Right atrium auricular region (tissue), 2 donors: ENCODE data around the gene EPDR1. TPM values are rescaled to one million over a fixed set of nuclear protein-coding genes. Genes with fewer than 3 reads are reported as not detected.

Source experiments
- DNase-seq: peaks from one replicate; pipeline ENCODE4 v3.0.0-alpha.2; 2019; ENCODE audit warnings: low spot score
- H3K27ac ChIP-seq, 2 donors: fragments of 200-600 bp; sonication (generic); 1 replicate in 1 of 2; 2 replicates in 1 of 2; pipeline ENCODE4 v1.5.1; 2016 to 2019
- H3K27me3 ChIP-seq, 2 donors: fragments of 200-600 bp; sonication (generic); one replicate each; pipeline versions ENCODE4 v1.5.1 to v1.6.0; 2017 to 2019
- H3K36me3 ChIP-seq: fragments of 200-600 bp; sonication (generic); one replicate; pipeline ENCODE4 v1.5.1; 2016
- H3K4me1 ChIP-seq, 2 donors: fragments of 200-600 bp; sonication (generic); one replicate each; pipeline versions ENCODE4 v1.5.1 to v1.6.0; 2017 to 2019
- H3K4me3 ChIP-seq, 2 donors: fragments of 200-600 bp; sonication (generic); 1 replicate in 1 of 2; 2 replicates in 1 of 2; pipeline ENCODE4 v1.5.1; 2017 to 2019; ENCODE audit warnings: mild to moderate bottlenecking in 1 of 2, moderate library complexity in 1 of 2
- H3K9me3 ChIP-seq, 2 donors: fragments of 200-600 bp; sonication (generic); one replicate each; pipeline ENCODE4 v1.5.1; 2019
- total RNA-seq, 2 donors: library from RNA; depleted of rRNA; stranded (reverse); fragments of >200 nt; gene quantifications; one replicate each; pipeline ENCODE4 v1.1.0, GENCODE V29; 2016
- TF ChIP-seq, protein P1 (sequence below), 2 donors: fragments of 200-600 bp; sonication (generic); IDR thresholded peaks; one replicate each; pipeline ENCODE4 v1.5.1; 2019; ENCODE audit warnings: antibody characterized with exemption in 2 of 2

The EPDR1 gene
- total RNA-seq, 2 donors from 2014 or later, result 9.9 to 36.3 TPM

DNA sequence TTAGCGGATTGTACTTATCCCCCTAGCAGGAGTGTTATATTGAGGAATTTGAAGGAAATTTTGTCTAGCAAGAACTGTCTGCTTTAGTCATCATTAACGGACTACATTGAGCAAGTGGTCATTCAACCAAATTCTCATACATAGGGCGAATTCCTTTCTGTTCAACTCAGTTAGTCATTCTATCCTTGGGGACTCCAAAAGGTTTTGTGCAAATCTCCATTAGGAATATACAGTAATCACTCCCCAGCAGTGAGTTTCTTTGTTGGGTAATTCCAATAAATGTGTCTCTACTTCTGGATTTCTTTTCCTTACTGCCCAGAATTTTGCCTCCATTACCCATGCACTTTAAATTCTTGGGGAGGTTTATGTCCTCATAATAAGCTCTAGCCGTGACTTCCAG, 51.1 kb downstream of the EPDR1 start:
- Histone ChIP-seq H3K9me3 (no peaks in the 10 kb centered on the region), H3K27ac (no peak overlapping the region)

DNA sequence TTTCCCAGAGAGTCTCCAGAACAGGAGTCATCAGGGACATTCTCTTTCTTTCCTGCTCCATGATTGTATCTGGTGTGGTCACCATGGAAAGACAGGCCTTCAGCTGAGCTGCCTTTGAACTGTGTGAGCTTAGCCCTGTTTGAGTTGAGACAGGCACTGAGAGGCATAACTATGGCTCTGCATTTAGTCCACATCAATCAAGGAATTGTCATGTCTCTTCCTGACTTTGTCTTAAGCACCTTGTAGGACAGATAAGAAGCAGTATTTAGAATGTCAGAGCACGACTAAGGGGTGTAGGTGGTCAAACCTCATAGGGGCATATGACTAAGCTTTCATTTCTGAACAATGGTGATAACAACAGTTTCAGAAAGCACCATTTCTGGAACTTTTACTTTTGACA, 53.5 kb downstream of the EPDR1 start:
- Histone ChIP-seq H3K27me3 (no peaks in the 10 kb centered on the region), H3K4me3 (no peak overlapping the region)
- no peak for DNase-seq

More for the DNA sequence above, 51.1 kb downstream of the EPDR1 start:
- Histone ChIP-seq H3K36me3 (no peaks in the 10 kb centered on the region), H3K4me1 (no peaks in the 10 kb centered on the region), H3K4me3 (no peak overlapping the region), H3K27me3 (no peaks in the 10 kb centered on the region)
- TF ChIP-seq, protein P1, sequence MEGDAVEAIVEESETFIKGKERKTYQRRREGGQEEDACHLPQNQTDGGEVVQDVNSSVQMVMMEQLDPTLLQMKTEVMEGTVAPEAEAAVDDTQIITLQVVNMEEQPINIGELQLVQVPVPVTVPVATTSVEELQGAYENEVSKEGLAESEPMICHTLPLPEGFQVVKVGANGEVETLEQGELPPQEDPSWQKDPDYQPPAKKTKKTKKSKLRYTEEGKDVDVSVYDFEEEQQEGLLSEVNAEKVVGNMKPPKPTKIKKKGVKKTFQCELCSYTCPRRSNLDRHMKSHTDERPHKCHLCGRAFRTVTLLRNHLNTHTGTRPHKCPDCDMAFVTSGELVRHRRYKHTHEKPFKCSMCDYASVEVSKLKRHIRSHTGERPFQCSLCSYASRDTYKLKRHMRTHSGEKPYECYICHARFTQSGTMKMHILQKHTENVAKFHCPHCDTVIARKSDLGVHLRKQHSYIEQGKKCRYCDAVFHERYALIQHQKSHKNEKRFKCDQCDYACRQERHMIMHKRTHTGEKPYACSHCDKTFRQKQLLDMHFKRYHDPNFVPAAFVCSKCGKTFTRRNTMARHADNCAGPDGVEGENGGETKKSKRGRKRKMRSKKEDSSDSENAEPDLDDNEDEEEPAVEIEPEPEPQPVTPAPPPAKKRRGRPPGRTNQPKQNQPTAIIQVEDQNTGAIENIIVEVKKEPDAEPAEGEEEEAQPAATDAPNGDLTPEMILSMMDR (IDR thresholded peaks at IDR 0.05), result no peak
- DNase-seq, result no peak

DNA sequence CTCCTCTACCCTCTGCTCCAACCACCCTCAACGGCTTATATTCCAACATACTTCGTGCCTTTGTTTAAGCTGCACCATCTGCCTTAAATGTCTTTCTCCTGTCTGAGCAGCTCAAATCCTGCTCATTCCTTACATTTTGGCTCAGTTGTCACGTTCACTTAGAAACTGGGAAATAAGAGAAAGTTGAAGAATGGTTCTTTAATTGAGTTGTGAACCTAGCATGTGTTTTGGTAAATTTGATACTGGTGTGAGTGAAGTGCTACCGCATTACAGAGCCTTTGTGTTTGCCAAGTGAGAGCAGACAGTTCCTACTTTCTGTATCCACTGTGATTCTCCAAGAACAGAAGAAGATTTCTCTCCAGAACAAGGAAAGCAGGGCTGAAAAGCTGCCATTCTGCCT, 54.3 kb downstream of the EPDR1 start:
- no peaks in the 10 kb centered on the region for H3K27me3 ChIP-seq
- no peaks in the 10 kb centered on the region for H3K9me3 ChIP-seq
- H3K27ac ChIP-seq, result no peak overlapping the region
- H3K4me3 ChIP-seq, result no peak overlapping the region
- no peaks in the 10 kb centered on the region for H3K36me3 ChIP-seq
- TF ChIP-seq, protein P1 (IDR thresholded peaks at IDR 0.05), result no peak
- no peaks in the 10 kb centered on the region for H3K4me1 ChIP-seq
- no peak for DNase-seq

More for the DNA sequence above, 53.5 kb downstream of the EPDR1 start:
- no peak overlapping the region for H3K27ac ChIP-seq
- TF ChIP-seq, protein P1 (IDR thresholded peaks at IDR 0.05), result no peak
- no peaks in the 10 kb centered on the region for H3K36me3 ChIP-seq
- H3K9me3 ChIP-seq, result no peaks in the 10 kb centered on the region
- no peaks in the 10 kb centered on the region for H3K4me1 ChIP-seq

DNA sequence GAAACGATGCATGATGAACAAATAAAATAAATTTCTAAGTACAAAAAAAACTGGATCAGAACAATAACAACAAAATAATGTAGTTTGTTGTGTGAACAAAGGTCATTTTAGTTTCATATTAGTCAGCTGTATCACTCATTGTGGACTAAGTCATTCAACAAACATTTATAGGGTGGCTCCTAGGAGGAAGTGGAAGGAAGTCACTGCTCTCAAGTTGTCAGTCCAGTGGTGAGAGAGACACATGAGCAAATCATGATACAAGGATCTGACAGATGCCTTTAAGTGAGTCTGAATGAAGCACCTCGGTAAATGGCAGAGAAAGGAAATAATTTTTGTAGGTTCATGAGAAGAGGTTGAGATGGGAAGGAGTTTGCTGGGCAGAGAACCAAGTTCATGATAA, 56.8 kb downstream of the EPDR1 start:
- no peaks in the 10 kb centered on the region for H3K36me3 ChIP-seq
- H3K27me3 ChIP-seq, result no peaks in the 10 kb centered on the region
- DNase-seq, result no peak
- no peak overlapping the region for H3K27ac ChIP-seq
- TF ChIP-seq, protein P1 (IDR thresholded peaks at IDR 0.05), result no peak
- H3K4me3 ChIP-seq, result no peak overlapping the region
- H3K4me1 ChIP-seq, result no peaks in the 10 kb centered on the region
- H3K9me3 ChIP-seq, result no peaks in the 10 kb centered on the region

DNA sequence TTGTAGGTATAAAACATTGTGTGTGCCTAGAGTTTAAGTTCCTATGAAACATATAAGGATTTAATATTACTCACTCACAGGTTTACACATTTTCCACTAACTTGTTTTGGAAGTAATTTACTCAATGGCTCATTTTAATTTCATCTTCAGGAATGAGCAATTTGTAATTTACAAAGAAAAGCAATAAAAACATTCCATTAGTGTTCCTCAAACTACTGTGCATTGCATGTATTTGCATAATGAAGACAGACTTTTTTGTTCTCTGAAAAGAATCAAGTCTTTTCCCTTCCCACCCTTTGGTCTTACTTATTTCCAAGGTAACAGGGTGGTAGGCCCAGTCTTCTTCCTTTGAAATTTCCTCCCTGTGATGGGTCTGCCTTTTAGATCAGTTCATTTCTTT, 61.2 kb downstream of the EPDR1 start:
- TF ChIP-seq, protein P1 (IDR thresholded peaks at IDR 0.05), result no peak
- H3K36me3 ChIP-seq, result no peaks in the 10 kb centered on the region

DNA sequence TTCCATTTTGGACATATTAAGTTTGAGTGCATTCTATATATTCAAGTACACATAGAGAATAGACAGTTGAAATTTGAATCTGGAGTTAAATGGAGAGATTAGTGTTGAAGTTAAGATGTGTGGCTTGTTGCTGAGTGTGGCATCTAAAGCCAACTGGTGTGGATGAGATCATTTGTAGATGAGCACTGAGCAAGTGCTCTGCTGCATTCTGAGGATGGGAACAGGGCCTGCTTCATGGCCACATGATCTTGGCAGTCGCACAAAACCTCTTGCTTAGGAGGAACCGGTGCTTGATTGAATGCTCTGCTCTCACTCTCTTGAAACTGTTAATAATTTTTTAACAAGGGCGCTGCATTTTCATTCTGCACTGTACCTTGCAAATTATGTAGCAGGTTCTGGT, 62.0 kb downstream of the EPDR1 start:
- no peaks in the 10 kb centered on the region for H3K4me1 ChIP-seq
- H3K9me3 ChIP-seq, result no peaks in the 10 kb centered on the region
- DNase-seq, result no peak
- H3K4me3 ChIP-seq, result no peak overlapping the region
- TF ChIP-seq, protein P1 (IDR thresholded peaks at IDR 0.05), result no peak
- no peaks in the 10 kb centered on the region for H3K27me3 ChIP-seq
- no peaks in the 10 kb centered on the region for H3K36me3 ChIP-seq
- H3K27ac ChIP-seq, result no peak overlapping the region

More for the DNA sequence above, 61.2 kb downstream of the EPDR1 start:
- Histone ChIP-seq H3K27me3 (no peaks in the 10 kb centered on the region), H3K4me1 (no peaks in the 10 kb centered on the region), H3K4me3 (no peak overlapping the region), H3K9me3 (no peaks in the 10 kb centered on the region), H3K27ac (no peak overlapping the region)
- DNase-seq, result no peak
